Common myeloid progenitor, CD34-positive (primary cell): ENCODE measurements around the gene PARP12.

Experiments used
- CTCF ChIA-PET: fragments of 350-600 bp; sonication (Branson Sonifier 250); formaldehyde crosslinking; loops from one replicate; lab custom pipeline; 2021; ENCODE audit warnings: antibody characterized with exemption; lab: Charles Lee
- POLR2A ChIA-PET: fragments of 350-600 bp; sonication (Branson Sonifier 250); formaldehyde crosslinking; loops from one replicate; lab custom pipeline; 2021; ENCODE audit warnings: antibody characterized with exemption; lab: Charles Lee
- DNase-seq, 3 donors: peaks; one replicate each; pipeline versions ENCODE4 v3.0.0 to v3.0.0-alpha.2; 2013
- H3K27ac ChIP-seq, 2 experiments: 1 replicate in 1 of 2; 2 replicates in 1 of 2; pipeline ENCODE4 v1.7.0; 2013; ENCODE audit warnings: inconsistent platforms in 2 of 2, low read length in 2 of 2, mild to moderate bottlenecking in 2 of 2, low read depth in 1 of 2, moderate library complexity in 1 of 2; ENCODE audit not compliant: severe bottlenecking in 2 of 2, insufficient read depth in 1 of 2, poor library complexity in 1 of 2
- H3K27me3 ChIP-seq, 5 experiments: replicated peaks in 2 of 5; 1 replicate in 3 of 5; 2 replicates in 2 of 5; pipeline versions ENCODE4 v1.6.1 to v1.7.0; 2013; ENCODE audit warnings: low read length in 4 of 5, mild to moderate bottlenecking in 2 of 5, moderate library complexity in 2 of 5, inconsistent platforms in 1 of 5; ENCODE audit not compliant: insufficient read depth in 5 of 5, control insufficient read depth in 4 of 5
- H3K36me3 ChIP-seq, 4 experiments: 1 replicate in 2 of 4; 2 replicates in 2 of 4; pipeline versions ENCODE4 v1.6.1 to v1.7.0; 2013; ENCODE audit warnings: low read length in 3 of 4, control low read depth in 1 of 4, mild to moderate bottlenecking in 1 of 4; ENCODE audit not compliant: control insufficient read depth in 4 of 4, insufficient read depth in 4 of 4
- H3K4me1 ChIP-seq, 4 experiments: 1 replicate in 3 of 4; 2 replicates in 1 of 4; pipeline versions ENCODE4 v1.6.1 to v1.7.1; 2013; ENCODE audit warnings: low read length in 3 of 4, mild to moderate bottlenecking in 3 of 4, control low read depth in 1 of 4, inconsistent platforms in 1 of 4, moderate library complexity in 1 of 4; ENCODE audit not compliant: control insufficient read depth in 4 of 4, insufficient read depth in 4 of 4; ENCODE audit errors: control extremely low read depth in 1 of 4
- H3K4me3 ChIP-seq, 7 experiments: 1 replicate in 4 of 7; 2 replicates in 3 of 7; pipeline versions ENCODE4 v1.5.1 to v1.7.0; 2013; ENCODE audit warnings: mild to moderate bottlenecking in 7 of 7, low read length in 6 of 7, moderate library complexity in 6 of 7, inconsistent platforms in 2 of 7, low read depth in 2 of 7, control low read depth in 1 of 7; ENCODE audit not compliant: insufficient read depth in 4 of 7, control insufficient read depth in 1 of 7; ENCODE audit errors: extremely low read depth in 1 of 7
- H3K9me3 ChIP-seq, 5 experiments: 1 replicate in 4 of 5; 2 replicates in 1 of 5; pipeline versions ENCODE4 v1.6.1 to v1.7.1; 2013; ENCODE audit warnings: low read length in 4 of 5, mild to moderate bottlenecking in 2 of 5, inconsistent platforms in 1 of 5, low read depth in 1 of 5, moderate library complexity in 1 of 5; ENCODE audit not compliant: control insufficient read depth in 4 of 5, insufficient read depth in 2 of 5; ENCODE audit errors: control extremely low read depth in 1 of 5
- WGBS: methylation state at CpG from one replicate; pipeline ENCODE4 v1.1.5; 2013; ENCODE audit not compliant: insufficient coverage; 5-methylcytosine and 5-hydroxymethylcytosine counted together

Gene PARP12

DNA sequence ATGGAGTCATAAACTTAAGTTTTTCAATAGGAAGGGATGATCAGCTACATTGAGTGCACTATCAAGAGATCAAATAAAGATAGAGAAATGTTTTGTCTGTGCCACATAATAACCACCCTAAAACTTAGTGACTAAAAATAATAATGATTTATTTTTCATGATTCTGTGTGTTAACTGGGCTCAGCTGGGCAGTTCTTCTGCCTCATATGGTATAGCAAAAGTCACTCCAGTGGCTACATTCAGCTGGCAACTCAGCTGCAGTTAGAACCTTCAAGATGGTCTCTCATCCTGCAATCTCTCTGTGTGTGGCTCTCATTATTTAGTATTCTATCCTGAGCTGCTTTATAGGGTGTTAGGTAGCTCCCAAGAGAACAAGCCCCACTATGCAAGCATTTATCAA lies 7.8 kb upstream of the PARP12 start:
- H3K27ac ChIP-seq: no peak overlapping the region
- CTCF ChIA-PET: interaction anchor here (0.8 to 1.6 kb wide), 3 partner anchors 8 to 11 kb away, joined by 3 to 4 read pairs (median 3); partner anchors contain the start of gene PARP12
- no peaks in the 10 kb centered on the region for H3K36me3 ChIP-seq
- POLR2A ChIA-PET: no interaction called here
- H3K4me1 ChIP-seq: no peaks in the 10 kb centered on the region
- DNase-seq: no peak
- H3K27me3 ChIP-seq: no peaks in the 10 kb centered on the region
- H3K4me3 ChIP-seq: no peak overlapping the region
- H3K9me3 ChIP-seq: peaks cover 0 to 12% (median 4%) of the 10 kb centered on the region in 5 experiments

DNA sequence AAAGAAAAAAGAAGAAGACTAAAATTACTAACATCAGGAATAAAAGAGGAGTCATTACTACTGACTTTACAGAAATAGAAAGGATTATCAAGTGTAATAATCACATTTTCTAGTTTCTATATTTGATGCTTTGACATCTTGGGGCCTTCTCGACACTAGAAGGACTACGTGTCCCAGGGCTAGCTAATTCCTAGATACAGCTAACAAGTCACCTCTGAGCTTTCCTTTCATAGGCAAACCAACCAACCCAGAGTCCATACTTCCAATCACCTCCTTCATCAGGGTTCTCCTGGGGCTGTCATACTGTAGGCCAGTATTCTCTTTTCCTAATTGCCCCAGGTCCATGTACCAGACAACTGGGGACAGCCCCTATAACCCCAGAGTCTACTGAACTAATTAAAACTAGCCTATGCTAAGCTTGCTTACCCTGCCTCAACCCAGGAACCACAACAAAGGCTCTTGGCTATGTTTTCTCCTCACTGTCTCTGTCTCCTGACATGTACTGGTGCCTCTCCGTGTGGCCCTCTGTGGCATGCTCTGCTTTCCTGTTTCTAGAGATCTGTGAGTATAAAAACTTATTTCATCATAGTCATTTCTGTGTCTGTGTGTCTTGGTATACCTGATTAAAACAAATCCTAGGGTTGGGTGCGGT lies 6.7 kb upstream of the PARP12 start:
- no peaks in the 10 kb centered on the region for H3K27me3 ChIP-seq
- no peak for DNase-seq
- H3K4me1 ChIP-seq: no peaks in the 10 kb centered on the region
- no peak overlapping the region for H3K27ac ChIP-seq
- POLR2A ChIA-PET: no interaction called here
- WGBS: 93% methylated on average over 3 of the region's 4 CpGs
- peaks cover 0 to 12% (median 4%) of the 10 kb centered on the region in 5 experiments for H3K9me3 ChIP-seq
- CTCF ChIA-PET: no interaction called here
- no peaks in the 10 kb centered on the region for H3K36me3 ChIP-seq
- no peak overlapping the region for H3K4me3 ChIP-seq

DNA sequence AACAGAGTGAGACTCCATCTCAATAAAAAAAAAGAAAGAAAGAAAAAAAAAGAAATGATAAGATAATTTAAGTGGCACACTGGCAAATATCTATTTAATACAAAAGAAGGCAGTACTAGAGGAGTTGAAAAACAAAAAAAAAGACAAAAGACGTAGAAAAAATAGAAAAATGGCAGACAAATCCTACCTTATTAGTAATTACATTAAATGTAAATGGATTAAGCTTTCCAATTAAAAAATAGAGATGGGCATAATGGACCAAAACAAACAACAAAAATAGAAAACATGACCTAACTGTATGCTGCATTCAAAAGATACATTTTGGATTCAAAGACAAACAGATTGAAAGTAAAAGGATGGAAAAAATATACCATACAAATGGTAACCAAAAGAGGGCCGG lies 5.3 kb upstream of the PARP12 start:
- DNase-seq: no peak
- CTCF ChIA-PET: no interaction called here

DNA sequence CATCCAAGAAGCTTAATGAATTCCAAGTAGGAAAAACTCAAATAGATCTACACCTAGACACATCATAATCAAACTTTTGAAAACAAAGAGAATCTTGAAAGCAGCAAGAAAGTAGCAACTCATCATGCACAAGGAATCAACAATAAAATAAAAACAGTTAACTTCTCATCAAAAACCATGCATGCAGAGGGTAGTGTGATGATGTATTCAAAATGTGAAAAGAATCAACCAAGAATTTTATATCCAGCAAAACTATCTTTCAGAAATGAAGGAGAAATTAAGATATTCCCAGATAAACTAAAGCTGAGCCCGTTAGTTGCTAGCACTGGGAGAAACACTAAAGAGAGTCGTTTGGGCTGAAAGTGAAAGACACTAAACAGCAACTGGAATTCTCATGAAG lies 4.3 kb upstream of the PARP12 start:
- peaks cover 0 to 12% (median 4%) of the 10 kb centered on the region in 5 experiments for H3K9me3 ChIP-seq
- ChIA-PET POLR2A (no interaction called here), CTCF (no interaction called here)
- H3K4me3 ChIP-seq: no peak overlapping the region
- no CpG with 5 or more reads among the region's 2 CpGs for WGBS
- no peak overlapping the region for H3K27ac ChIP-seq
- no peaks in the 10 kb centered on the region for H3K36me3 ChIP-seq
- H3K27me3 ChIP-seq: no peaks in the 10 kb centered on the region
- no peak for DNase-seq
- H3K4me1 ChIP-seq: peaks cover 0 to 4% (median 3%) of the 10 kb centered on the region in 4 experiments

More for the DNA sequence above, 5.3 kb upstream of the PARP12 start:
- H3K27ac ChIP-seq: no peak overlapping the region
- WGBS: no CpG with 5 or more reads among the region's 2 CpGs
- H3K4me3 ChIP-seq: no peak overlapping the region
- H3K27me3 ChIP-seq: no peaks in the 10 kb centered on the region
- peaks cover 0 to 12% (median 4%) of the 10 kb centered on the region in 5 experiments for H3K9me3 ChIP-seq
- H3K36me3 ChIP-seq: no peaks in the 10 kb centered on the region
- peaks cover 0 to 4% (median 0%) of the 10 kb centered on the region in 4 experiments for H3K4me1 ChIP-seq
- POLR2A ChIA-PET: no interaction called here

DNA sequence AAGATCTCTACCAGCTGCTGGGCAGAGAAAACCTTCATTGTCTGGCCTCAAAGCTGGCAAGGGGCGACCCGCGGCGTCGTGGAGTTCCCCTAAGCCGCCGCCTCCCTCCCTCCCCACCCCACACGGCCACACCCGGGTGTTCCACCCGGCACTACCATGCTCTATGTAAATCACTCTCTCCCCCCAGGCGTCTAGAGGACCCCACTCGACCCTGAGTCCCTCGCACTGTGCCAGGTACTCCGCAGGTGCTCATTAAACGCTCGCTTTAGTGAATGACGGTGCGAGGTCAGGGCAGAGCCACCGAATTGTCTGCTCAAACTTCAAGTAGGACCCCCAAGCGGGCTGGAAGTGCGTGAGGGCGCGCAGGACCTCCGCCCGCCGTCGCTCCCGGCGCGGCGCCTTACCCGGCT lies 628 bp downstream of the PARP12 start:
- peak overlapping the region in 1 of 2 experiments; percentile 54 for H3K27ac ChIP-seq
- 2% methylated on average over 28 of the region's 32 CpGs for WGBS
- ChIA-PET CTCF (interaction anchor here (0.5 to 0.8 kb wide), 2 partner anchors 8 to 754 kb away, joined by 3 read pairs; no protein-coding TSS in a partner anchor), POLR2A (no interaction called here)
- no peaks in the 10 kb centered on the region for H3K27me3 ChIP-seq
- peak overlapping the region; percentile 64 to 87 (median 82) for H3K4me3 ChIP-seq
- peaks cover 0 to 6% (median 0%) of the 10 kb centered on the region in 5 experiments for H3K9me3 ChIP-seq
- peaks cover 0 to 2% (median 0%) of the 10 kb centered on the region in 4 experiments for H3K36me3 ChIP-seq
- peaks cover 4 to 40% (median 24%) of the 10 kb centered on the region in 4 experiments for H3K4me1 ChIP-seq
- DNase-seq: peak; percentile 45 to 83 (median 79)

DNA sequence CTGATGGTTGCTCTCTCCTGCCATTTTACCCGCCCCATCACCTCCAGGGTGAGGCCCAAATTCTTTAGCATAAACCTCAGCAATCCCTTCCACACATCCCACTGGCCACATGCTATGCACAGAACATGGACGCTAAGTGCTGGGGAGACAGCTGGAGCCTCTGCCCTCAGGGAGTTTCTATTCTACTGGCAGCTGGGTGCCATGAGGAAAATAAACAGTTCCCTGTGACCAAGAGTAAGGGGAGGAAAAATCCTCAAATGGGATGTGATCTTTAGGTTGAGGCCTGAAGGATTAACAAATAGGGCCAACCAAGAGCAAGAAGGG lies 1.2 kb downstream of the PARP12 start:
- POLR2A ChIA-PET: no interaction called here
- peak overlapping the region in 1 of 2 experiments; percentile 54 for H3K27ac ChIP-seq

More for the DNA sequence above, 1.2 kb downstream of the PARP12 start:
- peaks cover 0 to 6% (median 2%) of the 10 kb centered on the region in 4 experiments for H3K36me3 ChIP-seq
- peaks cover 4 to 40% (median 24%) of the 10 kb centered on the region in 4 experiments for H3K4me1 ChIP-seq
- CTCF ChIA-PET: interaction anchor here (1.3 kb wide), 1 partner anchor 16 kb away, joined by 3 read pairs; no protein-coding TSS in a partner anchor
- 88% methylated on average over 1 of the region's 2 CpGs for WGBS
- peaks cover 0 to 3% (median 0%) of the 10 kb centered on the region in 5 experiments for H3K9me3 ChIP-seq
- no peaks in the 10 kb centered on the region for H3K27me3 ChIP-seq
- DNase-seq: no peak
- peak overlapping the region in 4 of 7 experiments; percentile 75 to 87 (median 83) for H3K4me3 ChIP-seq
